GM23338 (cell line): ENCODE measurements around the gene PCSK5. TPM values are rescaled to one million over a fixed set of nuclear protein-coding genes. Genes with fewer than 3 reads are reported as not detected.

Experiments
- ATAC-seq: fragments of 200-7000 bp; cut with Tn5 transposase; 3 replicates; pipeline ENCODE4 v1.9.1; 2020
- DNase-seq: peaks from one replicate; pipeline ENCODE4 v3.0.0-alpha.2; 2015; ENCODE audit warnings: low spot score
- H2AFZ ChIP-seq: fragments of 200-600 bp; sonication (generic); 2 replicates; pipeline ENCODE4 v1.8.0; 2016; ENCODE audit warnings: antibody characterized with exemption, mild to moderate bottlenecking, moderate library complexity
- H3F3A ChIP-seq: fragments of 200-600 bp; sonication (generic); replicated peaks from 2 replicates; pipeline ENCODE4 v1.8.0; 2017; ENCODE audit warnings: antibody characterized with exemption, mixed run types, low read depth
- H3K27ac ChIP-seq: fragments of 200-600 bp; sonication (generic); 2 replicates; pipeline ENCODE4 v1.6.1; 2016; ENCODE audit warnings: low read depth
- H3K27me3 ChIP-seq: fragments of 200-600 bp; sonication (generic); 2 replicates; pipeline ENCODE4 v1.8.0; 2016; ENCODE audit warnings: mild to moderate bottlenecking, mixed run types, moderate library complexity; ENCODE audit not compliant: insufficient read depth
- H3K36me3 ChIP-seq: fragments of 200-600 bp; sonication (generic); 2 replicates; pipeline ENCODE4 v1.8.0; 2016; ENCODE audit warnings: mild to moderate bottlenecking; ENCODE audit not compliant: insufficient read depth
- H3K4me1 ChIP-seq: fragments of 200-600 bp; sonication (generic); 2 replicates; pipeline ENCODE4 v1.8.0; 2016; ENCODE audit warnings: mild to moderate bottlenecking, moderate library complexity; ENCODE audit not compliant: insufficient read depth
- H3K4me2 ChIP-seq: fragments of 200-600 bp; sonication (generic); 2 replicates; pipeline ENCODE4 v1.7.1; 2017; ENCODE audit warnings: mixed run types
- H3K4me3 ChIP-seq: fragments of 200-600 bp; sonication (generic); 2 replicates; pipeline ENCODE4 v1.6.1; 2016; ENCODE audit warnings: mixed run types
- H3K79me2 ChIP-seq: fragments of 200-600 bp; sonication (generic); replicated peaks from 2 replicates; pipeline ENCODE4 v1.8.0; 2017; ENCODE audit warnings: mild to moderate bottlenecking; ENCODE audit not compliant: insufficient read depth
- H3K9me2 ChIP-seq: fragments of 200-600 bp; sonication (generic); 2 replicates; pipeline ENCODE4 v1.8.0; 2017; ENCODE audit not compliant: insufficient read depth
- H4K20me1 ChIP-seq: fragments of 200-600 bp; sonication (generic); replicated peaks from 2 replicates; pipeline ENCODE4 v1.8.0; 2017; ENCODE audit warnings: mild to moderate bottlenecking; ENCODE audit not compliant: insufficient read depth
- H3K27ac Mint-ChIP-seq: 2 replicates; pipeline ENCODE4 v1.8.0; 2020; ENCODE audit warnings: inconsistent platforms, mild to moderate bottlenecking, moderate library complexity, mixed read lengths
- H3K27me3 Mint-ChIP-seq: 3 replicates; pipeline ENCODE4 v1.8.0; 2022; ENCODE audit warnings: low read depth, mild to moderate bottlenecking, moderate library complexity, mixed read lengths, inconsistent platforms; ENCODE audit not compliant: insufficient read depth, poor library complexity
- H3K36me3 Mint-ChIP-seq: 3 replicates; pipeline ENCODE4 v1.8.0; 2021; ENCODE audit warnings: low read depth, mild to moderate bottlenecking, inconsistent platforms, moderate library complexity, mixed read lengths
- H3K4me1 Mint-ChIP-seq: 3 replicates; pipeline ENCODE4 v1.8.0; 2020; ENCODE audit warnings: mild to moderate bottlenecking, inconsistent platforms, mixed read lengths
- H3K4me3 Mint-ChIP-seq: 3 replicates; pipeline ENCODE4 v1.8.0; 2021; ENCODE audit warnings: moderate library complexity, mild to moderate bottlenecking, inconsistent platforms, mixed read lengths
- H3K9me3 Mint-ChIP-seq: 3 replicates; pipeline ENCODE4 v1.8.0; 2020; ENCODE audit warnings: moderate library complexity, mild to moderate bottlenecking, inconsistent platforms, mixed read lengths
- CREB1 ChIP-seq: fragments of 250-450 bp; sonication (Bioruptor Pico); IDR thresholded peaks from 2 replicates; pipeline ENCODE4 v1.5.0; 2020; ENCODE audit warnings: low read depth, mild to moderate bottlenecking, moderate library complexity
- CTCF ChIP-seq, 2 experiments: fragments of 200-600 bp in 1 of 2; sonication (generic) in 1 of 2; conservative IDR thresholded peaks; 2 replicates each; pipeline versions ENCODE4 v1.5.1 to v1.6.1; 2016 to 2017; ENCODE audit warnings: antibody characterized with exemption in 2 of 2, low read depth in 2 of 2, mild to moderate bottlenecking in 2 of 2, moderate library complexity in 1 of 2
- ETS1 ChIP-seq: IDR thresholded peaks from 2 replicates; pipeline ENCODE4 v1.6.1; 2016; ENCODE audit warnings: antibody characterized with exemption
- EZH2 ChIP-seq: fragments of 200-600 bp; sonication (generic); IDR thresholded peaks from one replicate; pipeline ENCODE4 v1.8.0; 2017; ENCODE audit warnings: antibody characterized with exemption, mild to moderate bottlenecking, low read depth; ENCODE audit not compliant: unreplicated experiment
- EZH2phosphoT487 ChIP-seq: fragments of 200-600 bp; sonication (generic); IDR thresholded peaks from one replicate; pipeline ENCODE4 v1.8.1; 2018; ENCODE audit warnings: antibody characterized with exemption; ENCODE audit not compliant: unreplicated experiment
- JUNB ChIP-seq: IDR thresholded peaks from one replicate; pipeline ENCODE4 v1.6.1; 2016; ENCODE audit warnings: antibody characterized with exemption; ENCODE audit not compliant: unreplicated experiment
- NANOG ChIP-seq: IDR thresholded peaks from 2 replicates; pipeline ENCODE4 v1.6.1; 2016; ENCODE audit warnings: antibody characterized with exemption, borderline replicate concordance
- POLR2AphosphoS5 ChIP-seq: IDR thresholded peaks from 2 replicates; pipeline ENCODE4 v1.6.1; 2016; ENCODE audit warnings: antibody characterized with exemption, low read depth
- REST ChIP-seq: IDR thresholded peaks from one replicate; pipeline ENCODE4 v1.6.1; 2018; ENCODE audit warnings: antibody characterized with exemption; ENCODE audit not compliant: unreplicated experiment
- STAT1 ChIP-seq: IDR thresholded peaks from one replicate; pipeline ENCODE4 v1.6.1; 2016; ENCODE audit warnings: antibody characterized with exemption; ENCODE audit not compliant: unreplicated experiment
- ZNF114 ChIP-seq: fragments of 250-450 bp; sonication (Bioruptor Pico); IDR thresholded peaks from 2 replicates; pipeline ENCODE4 v1.5.0; 2020; ENCODE audit warnings: mild to moderate bottlenecking, moderate library complexity
- ZNF331 ChIP-seq: fragments of 250-450 bp; sonication (Bioruptor Pico); IDR thresholded peaks from 2 replicates; pipeline ENCODE4 v1.5.0; 2020; ENCODE audit warnings: low read depth, mild to moderate bottlenecking, moderate library complexity
- ZNF462 ChIP-seq: fragments of 250-450 bp; sonication (Bioruptor Pico); IDR thresholded peaks from 2 replicates; pipeline ENCODE4 v1.5.0; 2020; ENCODE audit warnings: mild to moderate bottlenecking, moderate library complexity
- polyA plus RNA-seq: library from polyadenylated mRNA; unstranded; fragments of >200 nt; fragmentation: Nextera tagmentation; extraction: Ambion mirVana; gene quantifications from 2 replicates; pipeline ENCODE4 v1.2.1, GENCODE V29; 2016
- total RNA-seq: library from RNA; depleted of rRNA; stranded (reverse); fragments of >200 nt; shearing (Covaris generic); gene quantifications from 2 replicates; pipeline ENCODE4 v1.2.3, GENCODE V29; 2014

PCSK5 gene
- total and polyA plus RNA-seq, 2 experiments from 2014 or later, result 12.3 to 34.8 TPM

- H3K36me3 ChIP-seq, result no peaks in the 10 kb centered on the region
- Mint-ChIP-seq H3K36me3 (no peaks in the 10 kb centered on the region), H3K4me3 (no peak overlapping the region), H3K4me1 (no peaks in the 10 kb centered on the region), H3K27me3 (no peaks in the 10 kb centered on the region), H3K27ac (no peak overlapping the region), H3K9me3 (peaks cover 12% of the 10 kb centered on the region; the same call in 2 of the 3 replicates)
- no peak overlapping the region for H3K27ac ChIP-seq
- no peaks in the 10 kb centered on the region for H3K4me1 ChIP-seq
- no peaks in the 10 kb centered on the region for H3K9me2 ChIP-seq
- TF ChIP-seq EZH2 (no peak), STAT1 (no peak), ZNF331 (CRISPR knock-in tag) (no peak), ZNF114 (CRISPR knock-in tag) (no peak), NANOG (no peak), ETS1 (no peak), POLR2AphosphoS5 (no peak), EZH2phosphoT487 (no peak), CREB1 (no peak), REST (no peak), ZNF462 (no peak), JUNB (no peak), CTCF (conservative IDR thresholded peaks at IDR 0.05; ENCODE audit: low read depth in 2 of 2) (no peak)
- H3K4me3 ChIP-seq, result no peak overlapping the region
- H2AFZ ChIP-seq, result no peak overlapping the region
- no peaks in the 10 kb centered on the region for H3F3A ChIP-seq
- no peaks in the 10 kb centered on the region for H3K79me2 ChIP-seq
- ATAC-seq (no peak), DNase-seq (no peak)
- H4K20me1 ChIP-seq, result no peaks in the 10 kb centered on the region
- H3K27me3 ChIP-seq, result no peaks in the 10 kb centered on the region
- no peak overlapping the region for H3K4me2 ChIP-seq
These were observed 376.8 kb downstream of the PCSK5 start for GRCh38 chr9:76267284-76267652.
